ENCODE results near the gene NRP1. TPM values are rescaled to one million over a fixed set of nuclear protein-coding genes. Genes with fewer than 3 reads are reported as not detected.
A peak's percentile ranks its signal among the peaks of the same experiment; 100 is the strongest.

NRP1 gene
- total and polyA plus RNA-seq, 12 donors, result 45.3 to 229 (median 157) TPM

GRCh38 chr10:33355274-33355673 is 20.8 kb upstream of the NRP1 start:
- Histone ChIP-seq H3K36me3 (no peaks in the 10 kb centered on the region), H3K27me3 (no peaks in the 10 kb centered on the region), H3K27ac (peak overlapping the region in 1 of 10 donors; percentile 65), H3K4me3 (no peak overlapping the region), H3K9me3 (peaks cover 0 to 7% (median 0%) of the 10 kb centered on the region in 11 donors), H3K4me1 (peaks cover 0 to 16% (median 0%) of the 10 kb centered on the region in 9 donors)
- intact Hi-C loops (cut with DNase I), result loop anchor here in 1 of 10 donors (10.0 kb wide), 1 partner anchor 100 kb away; no protein-coding TSS in a partner anchor
- no peak for TF ChIP-seq CTCF (IDR thresholded peaks at IDR 0.05)
- WGBS, 2 donors, result 46 to 49% methylated on average over 2 of the region's 2 CpGs
- peak; percentile 71 to 93 (median 78) for ATAC-seq
- peak in 1 of 2 donors; percentile 11 for DNase-seq

- 90 to 92% methylated on average over 3 of the region's 3 CpGs for WGBS, 2 donors
- peaks cover 0 to 26% (median 1%) of the 10 kb centered on the region in 9 donors for H3K4me1 ChIP-seq
- H3K9me3 ChIP-seq, result peaks cover 0 to 7% (median 0%) of the 10 kb centered on the region in 11 donors
- no peaks in the 10 kb centered on the region for H3K36me3 ChIP-seq
- H3K27ac ChIP-seq, result no peak overlapping the region
- TF ChIP-seq CTCF (IDR thresholded peaks at IDR 0.05), result no peak
- H3K27me3 ChIP-seq, result no peaks in the 10 kb centered on the region
- intact Hi-C loops (cut with DNase I), result loop anchor here in 1 of 10 donors (10.0 kb wide), 1 partner anchor 101 kb away; no protein-coding TSS in a partner anchor
- H3K4me3 ChIP-seq, result no peak overlapping the region
- ATAC-seq (no peak), DNase-seq (no peak)
Observed at GRCh38 chr10:33353853-33354252, 19.4 kb upstream of the NRP1 start.

DNA sequence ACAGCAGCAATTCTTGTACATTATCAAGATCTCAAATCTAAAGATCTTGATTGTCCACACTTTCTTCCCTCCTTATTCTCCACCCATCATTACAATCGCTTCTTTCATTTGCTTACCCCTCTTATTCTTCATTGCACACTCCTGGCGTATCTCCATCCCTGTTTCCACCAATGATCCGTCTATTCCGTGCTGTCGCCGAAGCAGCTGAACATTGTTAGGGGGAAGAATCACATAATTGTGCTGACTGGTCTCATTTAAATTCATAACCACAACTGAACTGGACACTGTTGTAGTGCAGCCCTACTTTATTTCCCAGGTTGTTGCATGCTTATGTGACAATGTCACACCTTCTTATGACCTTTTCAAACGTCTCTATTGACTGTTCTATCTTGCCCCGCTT is 18.9 kb upstream of the NRP1 start:
- no peak overlapping the region for H3K27ac ChIP-seq
- no peaks in the 10 kb centered on the region for H3K27me3 ChIP-seq
- TF ChIP-seq CTCF (IDR thresholded peaks at IDR 0.05), result no peak
- H3K9me3 ChIP-seq, result peaks cover 0 to 7% (median 0%) of the 10 kb centered on the region in 11 donors
- no peaks in the 10 kb centered on the region for H3K36me3 ChIP-seq
- 75 to 86% methylated on average over 8 of the region's 8 CpGs for WGBS, 2 donors
- intact Hi-C loops (cut with DNase I), result loop anchor here in 1 of 10 donors (10.0 kb wide), 1 partner anchor 101 kb away; no protein-coding TSS in a partner anchor
- DNase-seq, result no peak
- no peak overlapping the region for H3K4me3 ChIP-seq
- ATAC-seq, result no peak
- peaks cover 0 to 31% (median 5%) of the 10 kb centered on the region in 9 donors for H3K4me1 ChIP-seq

DNA sequence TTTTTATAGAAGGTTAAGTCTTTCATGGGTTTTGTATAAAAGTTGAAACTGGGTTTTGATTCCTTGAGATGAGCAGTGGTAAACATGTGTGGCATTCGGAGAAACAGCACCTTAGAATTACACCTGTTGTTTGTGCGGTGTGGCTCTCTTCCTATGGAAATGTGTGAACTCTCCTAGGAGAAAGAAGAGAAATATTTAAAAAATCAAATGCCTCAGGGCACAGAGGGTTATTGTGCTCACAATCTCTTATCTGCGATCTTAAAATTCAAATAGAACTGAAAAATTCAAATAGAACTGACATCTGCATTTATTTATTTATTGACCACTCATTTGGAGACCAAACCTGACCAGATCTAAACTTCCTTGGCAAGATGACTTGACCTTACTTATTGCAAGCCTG is 18.1 kb upstream of the NRP1 start:
- ATAC-seq (no peak), DNase-seq (no peak)
- WGBS, 2 donors, result 93 to 97% methylated on average over 3 of the region's 3 CpGs
- Histone ChIP-seq H3K27ac (no peak overlapping the region), H3K9me3 (peaks cover 0 to 7% (median 0%) of the 10 kb centered on the region in 11 donors), H3K4me1 (peaks cover 0 to 36% (median 7%) of the 10 kb centered on the region in 9 donors), H3K27me3 (no peaks in the 10 kb centered on the region), H3K36me3 (no peaks in the 10 kb centered on the region), H3K4me3 (no peak overlapping the region)
- TF ChIP-seq CTCF (IDR thresholded peaks at IDR 0.05), result no peak
- intact Hi-C loops (cut with DNase I), result loop anchor here in 1 of 10 donors (10.0 kb wide), 1 partner anchor 102 kb away; no protein-coding TSS in a partner anchor
